OCI-LY1 (cell line): ENCODE data around the gene MARVELD2.

ENCODE experiments used
- CTCF ChIP-seq: fragments of 200-600 bp; sonication (generic), shearing (Covaris generic); IDR thresholded peaks from 2 replicates; pipeline ENCODE4 v1.5.1; 2017; ENCODE audit warnings: mild to moderate bottlenecking, antibody characterized with exemption, low read length, moderate library complexity, mixed read lengths
- EZH2 ChIP-seq: fragments of 200-600 bp; sonication (generic), shearing (Covaris generic); IDR thresholded peaks from 2 replicates; pipeline ENCODE4 v1.8.0; 2017; ENCODE audit warnings: borderline replicate concordance, mixed run types, mild to moderate bottlenecking, antibody characterized with exemption, low read length, moderate library complexity, mixed read lengths

GRCh38 chr5:69492391-69492922 is 77.5 kb downstream of the MARVELD2 start, which contains the start of gene OCLN:
- no peak for TF ChIP-seq CTCF
- no peak for TF ChIP-seq EZH2
